ENCODE data around the gene SPATS2L. TPM values are rescaled to one million over a fixed set of nuclear protein-coding genes. Genes with fewer than 3 reads are reported as not detected.

Gene SPATS2L
- total RNA-seq, 1 experiment from 2014 or later: not detected

GRCh38 chr2:200394045-200394444, 87.6 kb downstream of the SPATS2L start:
- in situ Hi-C loops (cut with HindIII; ENCODE audit: low sequenced_read_pairs): no loop called here
- DNase-seq (ENCODE audit: low spot score): no peak

DNA sequence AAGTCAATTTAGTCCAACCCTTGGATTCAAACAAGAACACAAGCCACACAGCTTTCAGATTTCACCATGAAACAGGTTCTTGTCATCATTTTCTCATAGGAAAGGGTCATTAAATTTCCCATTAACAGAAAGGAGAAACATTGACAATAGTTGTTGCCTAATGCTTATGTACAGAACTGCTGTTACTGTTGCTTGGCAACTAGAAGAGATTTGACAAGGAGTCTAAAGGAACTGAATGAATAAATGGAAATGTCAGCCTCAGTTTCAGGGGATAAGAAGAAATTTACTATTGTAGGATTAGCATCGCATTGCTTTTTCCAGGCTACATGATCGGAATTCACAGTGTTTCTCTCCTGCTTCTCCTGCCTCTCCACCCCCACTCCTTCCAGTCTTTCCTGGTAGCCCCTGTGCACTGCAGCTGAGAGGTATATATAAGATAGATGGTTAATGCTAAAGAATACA, 90.3 kb downstream of the SPATS2L start:
- in situ Hi-C loops (cut with HindIII; ENCODE audit: low sequenced_read_pairs): no loop called here
- DNase-seq (ENCODE audit: low spot score): no peak

DNA sequence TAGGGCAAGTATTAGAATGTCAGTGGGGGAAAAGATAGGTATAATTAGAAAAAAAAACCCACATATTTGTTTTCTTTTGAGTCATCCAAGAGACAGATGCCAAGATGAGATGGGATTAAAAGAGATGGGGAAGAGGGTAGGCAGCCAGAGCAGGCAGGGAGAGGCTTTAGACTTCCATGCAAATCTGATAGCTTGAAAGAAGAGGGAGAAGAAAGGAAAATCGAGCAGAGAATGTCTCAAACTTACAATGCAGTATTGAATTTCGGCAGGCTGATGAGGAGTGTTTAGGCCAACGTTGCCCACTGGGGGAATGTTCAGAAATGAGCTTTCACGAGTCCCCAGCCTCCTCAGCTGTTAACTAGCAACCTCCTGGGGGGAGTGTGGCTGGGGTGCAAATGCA, 91.3 kb downstream of the SPATS2L start:
- no peak for DNase-seq (ENCODE audit: low spot score)
- in situ Hi-C loops (cut with HindIII; ENCODE audit: low sequenced_read_pairs): no loop called here

DNA sequence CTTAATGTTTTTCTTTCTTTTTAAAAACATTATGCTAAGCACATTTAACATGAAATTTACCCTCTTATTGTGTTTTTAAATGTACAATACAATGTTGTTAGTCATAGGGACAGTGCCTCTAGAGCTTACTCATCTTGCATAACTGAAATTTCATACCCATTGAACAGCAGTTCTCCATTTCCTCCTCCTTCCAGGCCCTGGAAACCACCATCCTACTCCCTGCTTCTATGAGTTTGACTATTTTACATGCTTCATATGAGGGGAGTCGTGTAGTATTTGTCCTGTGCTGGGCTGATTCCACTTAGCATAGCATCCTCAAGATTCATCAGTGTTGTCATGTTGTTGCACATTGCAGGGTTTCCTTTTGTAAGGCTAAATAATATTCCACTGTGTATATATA, 92.6 kb downstream of the SPATS2L start:
- in situ Hi-C loops (cut with HindIII; ENCODE audit: low sequenced_read_pairs): no loop called here
- no peak for DNase-seq (ENCODE audit: low spot score)

- in situ Hi-C loops (cut with HindIII; ENCODE audit: low sequenced_read_pairs): no loop called here
Measured at GRCh38 chr2:200399636-200400035, 93.1 kb downstream of the SPATS2L start.

GRCh38 chr2:200403814-200404213, 97.3 kb downstream of the SPATS2L start:
- no peak for DNase-seq (ENCODE audit: low spot score)
- in situ Hi-C loops (cut with HindIII; ENCODE audit: low sequenced_read_pairs): no loop called here

More at GRCh38 chr2:200399636-200400035, 93.1 kb downstream of the SPATS2L start:
- DNase-seq (ENCODE audit: low spot score): no peak

GRCh38 chr2:200404615-200405014, 98.1 kb downstream of the SPATS2L start:
- in situ Hi-C loops (cut with HindIII; ENCODE audit: low sequenced_read_pairs): no loop called here
- DNase-seq (ENCODE audit: low spot score): no peak

DNA sequence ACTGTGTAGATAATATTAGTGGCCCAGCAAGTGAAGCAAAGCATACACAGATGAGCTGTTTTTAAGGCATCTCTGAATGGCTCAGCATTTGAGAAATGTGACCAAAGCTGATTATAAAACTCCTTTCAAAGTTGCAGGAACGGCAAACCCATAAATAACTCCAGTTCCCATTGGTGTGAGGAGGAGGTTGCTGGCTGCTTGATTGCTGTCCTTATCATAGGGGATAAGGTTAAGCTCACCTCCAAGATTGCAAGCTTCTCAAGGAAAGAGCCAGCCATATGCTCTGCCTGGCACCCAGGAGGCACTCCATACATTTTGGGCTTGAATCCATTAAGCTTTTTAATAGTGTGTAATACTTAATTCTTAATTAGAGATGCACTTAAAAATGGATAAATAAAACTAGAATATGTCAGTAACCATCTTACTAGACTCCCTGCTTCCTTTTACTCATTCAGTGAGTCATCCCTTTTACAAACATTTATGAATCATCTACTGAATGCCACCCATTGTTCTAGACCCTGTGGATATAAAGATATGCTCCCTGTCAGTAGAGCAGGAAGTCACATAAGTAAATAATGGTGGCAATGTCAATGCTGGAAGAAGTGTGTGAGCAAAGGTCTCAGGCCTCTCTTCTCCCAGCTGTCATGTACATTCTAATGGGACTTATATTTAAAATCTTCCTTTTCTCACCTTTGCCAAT, 99.3 kb downstream of the SPATS2L start:
- DNase-seq (ENCODE audit: low spot score): no peak
- in situ Hi-C loops (cut with HindIII; ENCODE audit: low sequenced_read_pairs): no loop called here

DNA sequence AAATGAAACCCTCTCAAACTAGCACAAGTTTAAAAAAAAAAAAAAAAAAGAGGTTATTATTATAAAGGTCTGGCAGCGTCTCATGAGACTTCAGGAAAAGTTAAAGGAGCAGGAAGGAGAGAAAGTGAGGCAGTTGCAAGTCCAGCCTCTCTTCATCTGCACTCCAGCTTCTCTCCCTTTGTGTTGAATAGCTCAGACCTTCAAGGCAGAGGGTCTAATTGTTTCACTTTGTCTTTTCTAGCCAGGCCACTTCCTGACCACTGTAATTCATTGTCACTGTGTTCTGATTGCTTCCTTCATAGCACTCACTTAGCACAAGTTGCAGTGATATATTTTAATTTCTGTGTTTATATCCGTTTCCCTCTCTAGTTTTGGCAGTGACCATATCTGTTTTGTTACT, 99.9 kb downstream of the SPATS2L start:
- no peak for DNase-seq (ENCODE audit: low spot score)
- in situ Hi-C loops (cut with HindIII; ENCODE audit: low sequenced_read_pairs): no loop called here

- no peak for DNase-seq (ENCODE audit: low spot score)
- in situ Hi-C loops (cut with HindIII; ENCODE audit: low sequenced_read_pairs): no loop called here
Measured at GRCh38 chr2:200408428-200409316, 102.2 kb downstream of the SPATS2L start.

DNA sequence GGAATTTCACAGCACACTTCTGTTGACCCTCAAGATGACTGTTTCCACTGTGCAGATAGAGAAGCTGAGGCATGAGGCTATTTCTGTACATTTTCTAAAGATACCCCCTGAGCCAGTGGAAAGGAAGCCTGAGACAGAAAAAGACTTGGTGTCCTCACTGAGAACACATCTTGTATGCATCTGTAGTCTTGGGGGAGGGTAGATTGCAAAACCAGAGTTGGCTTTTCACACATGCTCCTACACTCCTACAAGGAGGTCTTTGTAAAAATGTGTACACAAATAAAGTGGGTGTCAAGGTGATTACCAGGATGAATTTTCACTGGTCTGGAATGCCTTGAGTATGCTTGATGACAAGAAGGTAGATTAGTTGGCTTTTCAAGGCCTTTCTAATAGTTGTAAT, 105.3 kb downstream of the SPATS2L start:
- in situ Hi-C loops (cut with HindIII; ENCODE audit: low sequenced_read_pairs): no loop called here

GRCh38 chr2:200414367-200414766, 107.9 kb downstream of the SPATS2L start:
- DNase-seq (ENCODE audit: low spot score): no peak

More for the DNA sequence above, 105.3 kb downstream of the SPATS2L start:
- no peak for DNase-seq (ENCODE audit: low spot score)

DNA sequence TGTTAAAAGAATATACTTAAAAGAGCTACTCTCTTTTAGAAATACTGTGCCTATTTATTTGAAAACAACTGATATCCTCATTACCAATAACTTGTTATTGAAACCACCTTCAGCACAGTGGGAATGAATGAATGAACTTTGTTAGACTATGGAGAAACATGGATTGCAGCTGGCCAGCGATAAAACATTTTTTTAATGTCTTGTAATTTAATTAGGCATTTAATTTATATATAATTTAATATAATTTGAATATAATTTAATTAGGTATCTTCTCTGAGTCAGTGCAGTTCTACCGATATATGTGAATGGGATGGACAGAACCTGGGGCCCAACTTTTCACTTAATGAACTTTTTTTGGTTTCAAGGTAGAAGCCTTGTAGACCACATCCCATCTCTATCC, 109.0 kb downstream of the SPATS2L start:
- in situ Hi-C loops (cut with HindIII; ENCODE audit: low sequenced_read_pairs): no loop called here
- DNase-seq (ENCODE audit: low spot score): no peak

More at GRCh38 chr2:200414367-200414766, 107.9 kb downstream of the SPATS2L start:
- in situ Hi-C loops (cut with HindIII; ENCODE audit: low sequenced_read_pairs): no loop called here

DNA sequence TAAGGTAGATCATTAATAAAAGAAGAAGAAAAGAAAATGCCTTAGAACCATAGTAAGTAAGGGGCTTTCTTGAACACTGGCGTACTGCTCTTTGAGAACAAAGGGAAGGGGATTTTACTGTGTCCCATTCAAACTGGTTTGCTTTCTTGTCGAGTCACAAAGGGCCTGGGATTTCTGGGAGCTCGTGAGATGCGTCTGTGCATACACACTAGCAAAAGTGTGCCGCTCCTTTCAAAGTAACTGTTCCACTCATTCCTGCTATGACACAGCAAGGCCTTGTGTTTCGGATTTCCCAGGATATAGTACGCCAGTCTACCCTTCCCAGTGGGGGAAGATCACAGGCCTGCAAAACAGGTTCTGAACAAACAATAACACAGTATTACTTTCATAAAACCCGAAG, 110.4 kb downstream of the SPATS2L start:
- in situ Hi-C loops (cut with HindIII; ENCODE audit: low sequenced_read_pairs): no loop called here
- DNase-seq (ENCODE audit: low spot score): no peak

GRCh38 chr2:200417366-200417765, 110.9 kb downstream of the SPATS2L start:
- DNase-seq (ENCODE audit: low spot score): no peak
- in situ Hi-C loops (cut with HindIII; ENCODE audit: low sequenced_read_pairs): no loop called here

GRCh38 chr2:200418399-200418798, 111.9 kb downstream of the SPATS2L start:
- in situ Hi-C loops (cut with HindIII; ENCODE audit: low sequenced_read_pairs): no loop called here
- DNase-seq (ENCODE audit: low spot score): no peak

DNA sequence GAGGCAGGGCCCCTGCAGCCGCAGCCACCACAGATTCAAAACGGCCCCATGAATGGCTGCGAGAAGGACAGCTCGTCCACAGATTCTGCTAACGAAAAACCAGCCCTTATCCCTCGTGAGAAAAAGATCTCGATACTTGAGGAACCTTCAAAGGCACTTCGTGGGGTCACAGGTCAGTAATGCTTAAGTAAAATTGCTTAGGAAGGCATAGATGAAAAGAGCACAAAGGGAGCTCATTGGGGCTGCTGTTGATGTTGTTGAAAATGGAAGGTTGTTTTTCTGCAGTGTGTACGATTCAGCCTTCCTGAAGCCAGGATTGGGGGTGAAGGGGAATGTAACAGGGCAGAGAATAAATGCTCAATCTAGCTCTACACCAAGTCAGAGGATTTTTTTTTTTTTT, 112.8 kb downstream of the SPATS2L start:
- DNase-seq (ENCODE audit: low spot score): no peak
- in situ Hi-C loops (cut with HindIII; ENCODE audit: low sequenced_read_pairs): no loop called here

GRCh38 chr2:200421270-200421669, 114.8 kb downstream of the SPATS2L start:
- in situ Hi-C loops (cut with HindIII; ENCODE audit: low sequenced_read_pairs): no loop called here
- no peak for DNase-seq (ENCODE audit: low spot score)

DNA sequence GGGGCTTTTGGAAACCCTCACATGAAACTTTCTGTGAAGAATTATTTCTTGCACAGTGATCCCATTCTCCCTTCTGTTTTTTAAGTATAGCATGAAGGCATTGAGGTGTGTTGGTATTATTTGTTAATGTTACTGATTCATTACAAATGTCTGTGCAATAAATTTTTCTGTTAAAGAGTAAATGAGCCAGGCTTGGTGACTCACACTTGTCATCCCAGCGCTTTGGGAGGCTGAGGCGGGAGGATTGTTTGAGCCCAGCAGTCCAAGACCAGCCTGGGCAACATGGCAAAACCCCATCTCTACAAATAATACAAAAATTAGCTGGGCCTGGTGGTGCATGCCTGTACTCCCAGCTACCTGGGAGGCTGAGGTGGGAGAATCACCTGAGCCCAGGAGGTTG, 115.6 kb downstream of the SPATS2L start:
- DNase-seq (ENCODE audit: low spot score): no peak
- in situ Hi-C loops (cut with HindIII; ENCODE audit: low sequenced_read_pairs): no loop called here

DNA sequence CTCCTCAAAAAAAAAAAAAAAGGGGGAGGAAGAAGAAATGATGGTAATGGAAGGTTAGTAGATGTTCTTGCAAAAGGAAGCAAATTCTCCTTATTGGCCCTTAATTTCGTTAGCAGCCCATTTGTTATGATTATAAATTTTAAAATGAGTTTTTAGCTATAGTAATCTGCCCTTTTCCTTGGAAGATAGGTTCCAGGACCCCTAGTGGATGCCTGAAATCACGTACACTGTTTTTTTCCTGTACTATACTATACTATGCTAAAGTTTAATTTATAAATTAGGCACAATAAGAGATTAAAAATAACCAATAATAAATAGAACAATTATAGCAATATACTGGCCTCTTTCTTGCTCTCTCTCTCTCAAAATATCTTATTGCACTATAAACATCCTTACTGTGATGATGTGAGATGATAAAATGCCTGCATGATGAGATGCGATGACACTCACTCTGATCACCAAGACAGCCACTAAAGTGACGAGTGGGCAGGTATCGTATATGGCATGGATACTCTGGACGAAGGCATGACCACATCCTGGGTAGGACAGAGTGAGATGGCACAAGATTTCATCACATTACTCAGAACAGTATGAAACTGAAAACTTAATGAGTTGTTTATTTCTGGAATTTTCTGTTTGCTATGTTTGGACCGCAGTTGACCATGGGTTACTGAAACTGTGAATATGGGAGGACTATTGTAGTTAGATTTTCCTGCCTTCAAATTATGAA, 116.2 kb downstream of the SPATS2L start:
- in situ Hi-C loops (cut with HindIII; ENCODE audit: low sequenced_read_pairs): no loop called here
- no peak for DNase-seq (ENCODE audit: low spot score)
